GM21576 (cell line): ENCODE measurements around the gene ARL2BP.
"Not testable (repeated sequence)": the region's sequence is repeated elsewhere in the genome, so short reads cannot be mapped to it uniquely, and the experiment has no call there.

Experiments
- ATAC-seq: cut with Tn5 transposase; IDR thresholded peaks from one replicate; pipeline ENCODE4 v1.9.1; 2021; ENCODE audit warnings: mild to moderate bottlenecking, moderate library complexity; ENCODE audit not compliant: unreplicated experiment

Gene ARL2BP

GRCh38 chr16:57262841-57263540, 17.9 kb downstream of the ARL2BP start:
- no peak for ATAC-seq

GRCh38 chr16:57263541-57264351, 18.7 kb downstream of the ARL2BP start:
- no peak for ATAC-seq

- ATAC-seq = no peak
Observed at GRCh38 chr16:57264381-57264780, 19.3 kb downstream of the ARL2BP start.

GRCh38 chr16:57264950-57265371, 19.9 kb downstream of the ARL2BP start:
- no peak for ATAC-seq

GRCh38 chr16:57265850-57266530, 20.9 kb downstream of the ARL2BP start:
- no peak for ATAC-seq

- no peak for ATAC-seq
Observed at GRCh38 chr16:57266531-57267260, 21.6 kb downstream of the ARL2BP start.

GRCh38 chr16:57267343-57267742, 22.3 kb downstream of the ARL2BP start:
- ATAC-seq = not testable (repeated sequence)

- ATAC-seq = no peak
Observed at GRCh38 chr16:57268804-57269800, 24.0 kb downstream of the ARL2BP start.

GRCh38 chr16:57270221-57271062, 25.4 kb downstream of the ARL2BP start:
- no peak for ATAC-seq

- ATAC-seq = no peak
Observed at GRCh38 chr16:57271063-57271345, 25.9 kb downstream of the ARL2BP start.

GRCh38 chr16:57271867-57272495, 26.9 kb downstream of the ARL2BP start:
- no peak for ATAC-seq

GRCh38 chr16:57273359-57273758, 28.3 kb downstream of the ARL2BP start:
- ATAC-seq = no peak

GRCh38 chr16:57273826-57274225, 28.8 kb downstream of the ARL2BP start:
- ATAC-seq = no peak

GRCh38 chr16:57275946-57276345, 30.9 kb downstream of the ARL2BP start:
- not testable (repeated sequence) for ATAC-seq

GRCh38 chr16:57276596-57276995, 31.5 kb downstream of the ARL2BP start:
- no peak for ATAC-seq

- no peak for ATAC-seq
Observed at GRCh38 chr16:57277586-57277985, 32.5 kb downstream of the ARL2BP start.

GRCh38 chr16:57278494-57278893, 33.4 kb downstream of the ARL2BP start:
- no peak for ATAC-seq

- no peak for ATAC-seq
Observed at GRCh38 chr16:57279780-57280638, 35.0 kb downstream of the ARL2BP start.
